ENCODE results near the gene UBE2J2. TPM values are rescaled to one million over a fixed set of nuclear protein-coding genes. Genes with fewer than 3 reads are reported as not detected.

The UBE2J2 gene
- total RNA-seq, 1 donor from 2014 or later, result 52.0 TPM

DNA sequence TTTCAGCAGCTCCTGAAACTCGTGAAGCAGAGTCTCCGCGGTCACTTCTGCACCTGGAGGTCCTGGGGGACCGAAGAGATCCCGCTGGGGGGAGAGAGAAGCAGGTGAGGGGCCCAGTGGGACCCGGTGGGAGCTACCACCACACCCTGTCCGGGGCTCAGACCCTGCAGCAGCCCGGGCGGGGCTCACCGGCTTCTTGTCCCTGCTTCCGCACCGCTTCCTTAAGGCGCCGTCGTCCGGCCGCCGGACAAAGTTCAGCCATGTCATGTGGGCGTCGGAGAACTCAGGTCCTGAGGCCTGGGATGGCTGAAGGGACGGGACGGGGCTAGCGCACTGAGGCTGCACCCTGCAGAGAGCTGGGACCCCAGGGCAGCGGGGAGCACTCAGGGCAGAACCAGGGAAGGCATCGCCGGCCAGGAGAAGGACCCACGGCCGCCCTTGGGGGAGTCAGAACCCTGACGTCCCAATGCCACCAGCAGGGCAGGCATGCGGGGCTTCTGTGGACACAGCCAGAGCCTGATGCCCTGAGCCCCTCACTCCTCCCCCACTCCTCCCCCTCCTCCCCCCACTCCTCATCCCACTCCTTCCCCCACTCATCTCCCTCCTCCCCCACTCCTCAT lies 29.4 kb downstream of the UBE2J2 start:
- H3K4me3 Mint-ChIP-seq (ENCODE audit: unreplicated experiment), result no peak overlapping the region
- TF ChIP-seq, protein P1, sequence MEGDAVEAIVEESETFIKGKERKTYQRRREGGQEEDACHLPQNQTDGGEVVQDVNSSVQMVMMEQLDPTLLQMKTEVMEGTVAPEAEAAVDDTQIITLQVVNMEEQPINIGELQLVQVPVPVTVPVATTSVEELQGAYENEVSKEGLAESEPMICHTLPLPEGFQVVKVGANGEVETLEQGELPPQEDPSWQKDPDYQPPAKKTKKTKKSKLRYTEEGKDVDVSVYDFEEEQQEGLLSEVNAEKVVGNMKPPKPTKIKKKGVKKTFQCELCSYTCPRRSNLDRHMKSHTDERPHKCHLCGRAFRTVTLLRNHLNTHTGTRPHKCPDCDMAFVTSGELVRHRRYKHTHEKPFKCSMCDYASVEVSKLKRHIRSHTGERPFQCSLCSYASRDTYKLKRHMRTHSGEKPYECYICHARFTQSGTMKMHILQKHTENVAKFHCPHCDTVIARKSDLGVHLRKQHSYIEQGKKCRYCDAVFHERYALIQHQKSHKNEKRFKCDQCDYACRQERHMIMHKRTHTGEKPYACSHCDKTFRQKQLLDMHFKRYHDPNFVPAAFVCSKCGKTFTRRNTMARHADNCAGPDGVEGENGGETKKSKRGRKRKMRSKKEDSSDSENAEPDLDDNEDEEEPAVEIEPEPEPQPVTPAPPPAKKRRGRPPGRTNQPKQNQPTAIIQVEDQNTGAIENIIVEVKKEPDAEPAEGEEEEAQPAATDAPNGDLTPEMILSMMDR (IDR thresholded peaks at IDR 0.05), result no peak
- peaks cover 3% of the 10 kb centered on the region for H3K4me1 Mint-ChIP-seq (ENCODE audit: low read depth)
- H3K27me3 Mint-ChIP-seq (ENCODE audit: low read depth), result no peaks in the 10 kb centered on the region
- no peaks in the 10 kb centered on the region for H3K36me3 Mint-ChIP-seq (ENCODE audit: low read depth)
- H3K9me3 Mint-ChIP-seq (ENCODE audit: low read depth), result no peaks in the 10 kb centered on the region
- DNase-seq (ENCODE audit: low spot score), result no peak
- no peak overlapping the region for H3K27ac Mint-ChIP-seq (ENCODE audit: unreplicated experiment)

DNA sequence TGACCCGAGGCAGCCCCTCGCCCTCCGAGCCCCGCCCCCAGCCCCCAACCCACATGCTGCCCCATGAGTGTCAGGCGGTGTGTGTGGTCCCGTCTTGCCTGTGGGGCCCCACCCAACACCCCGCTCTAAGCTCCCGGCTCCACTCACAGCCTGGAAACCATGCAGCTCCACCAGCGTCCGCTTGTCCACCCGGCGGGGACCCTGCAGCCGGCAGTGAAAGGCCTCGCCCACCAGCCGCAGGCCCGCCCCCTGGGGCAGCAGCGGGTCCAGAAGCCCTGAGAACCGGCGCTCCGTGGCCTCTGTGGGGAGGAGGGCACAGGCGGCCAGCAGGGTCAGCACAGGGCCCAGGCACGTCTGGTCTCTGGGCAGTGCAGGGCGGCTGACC lies 29.9 kb downstream of the UBE2J2 start:
- Mint-ChIP-seq H3K27me3 (ENCODE audit: low read depth) (no peaks in the 10 kb centered on the region), H3K4me3 (ENCODE audit: unreplicated experiment) (no peak overlapping the region), H3K27ac (ENCODE audit: unreplicated experiment) (no peak overlapping the region), H3K36me3 (ENCODE audit: low read depth) (no peaks in the 10 kb centered on the region), H3K4me1 (ENCODE audit: low read depth) (peaks cover 3% of the 10 kb centered on the region), H3K9me3 (ENCODE audit: low read depth) (no peaks in the 10 kb centered on the region)
- DNase-seq (ENCODE audit: low spot score), result no peak
- TF ChIP-seq, protein P1 (IDR thresholded peaks at IDR 0.05), result no peak

DNA sequence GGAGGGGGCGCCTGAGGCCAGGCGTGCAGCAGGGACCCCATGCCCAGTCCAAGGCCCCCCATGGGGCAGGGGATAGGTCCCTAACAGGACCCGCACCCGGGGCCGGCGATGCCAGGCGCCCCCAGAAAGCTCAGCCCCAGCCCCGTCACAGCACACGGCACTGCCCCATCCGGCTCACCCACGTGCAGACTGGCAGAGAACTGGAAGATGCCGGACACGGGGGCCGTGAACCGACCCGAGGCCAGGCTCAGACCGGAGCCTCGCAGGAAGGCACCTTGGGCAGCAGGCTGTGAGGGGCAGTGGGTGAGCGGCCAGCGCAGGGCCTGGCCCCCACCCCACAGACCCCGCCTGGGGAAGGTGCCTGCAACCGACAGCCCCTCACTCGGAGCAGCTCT lies 30.4 kb downstream of the UBE2J2 start:
- no peaks in the 10 kb centered on the region for H3K36me3 Mint-ChIP-seq (ENCODE audit: low read depth)
- no peak for DNase-seq (ENCODE audit: low spot score)
- H3K9me3 Mint-ChIP-seq (ENCODE audit: low read depth), result no peaks in the 10 kb centered on the region
- peaks cover 3% of the 10 kb centered on the region for H3K4me1 Mint-ChIP-seq (ENCODE audit: low read depth)
- TF ChIP-seq, protein P1 (IDR thresholded peaks at IDR 0.05), result no peak
- no peak overlapping the region for H3K4me3 Mint-ChIP-seq (ENCODE audit: unreplicated experiment)
- H3K27ac Mint-ChIP-seq (ENCODE audit: unreplicated experiment), result no peak overlapping the region
- H3K27me3 Mint-ChIP-seq (ENCODE audit: low read depth), result no peaks in the 10 kb centered on the region

DNA sequence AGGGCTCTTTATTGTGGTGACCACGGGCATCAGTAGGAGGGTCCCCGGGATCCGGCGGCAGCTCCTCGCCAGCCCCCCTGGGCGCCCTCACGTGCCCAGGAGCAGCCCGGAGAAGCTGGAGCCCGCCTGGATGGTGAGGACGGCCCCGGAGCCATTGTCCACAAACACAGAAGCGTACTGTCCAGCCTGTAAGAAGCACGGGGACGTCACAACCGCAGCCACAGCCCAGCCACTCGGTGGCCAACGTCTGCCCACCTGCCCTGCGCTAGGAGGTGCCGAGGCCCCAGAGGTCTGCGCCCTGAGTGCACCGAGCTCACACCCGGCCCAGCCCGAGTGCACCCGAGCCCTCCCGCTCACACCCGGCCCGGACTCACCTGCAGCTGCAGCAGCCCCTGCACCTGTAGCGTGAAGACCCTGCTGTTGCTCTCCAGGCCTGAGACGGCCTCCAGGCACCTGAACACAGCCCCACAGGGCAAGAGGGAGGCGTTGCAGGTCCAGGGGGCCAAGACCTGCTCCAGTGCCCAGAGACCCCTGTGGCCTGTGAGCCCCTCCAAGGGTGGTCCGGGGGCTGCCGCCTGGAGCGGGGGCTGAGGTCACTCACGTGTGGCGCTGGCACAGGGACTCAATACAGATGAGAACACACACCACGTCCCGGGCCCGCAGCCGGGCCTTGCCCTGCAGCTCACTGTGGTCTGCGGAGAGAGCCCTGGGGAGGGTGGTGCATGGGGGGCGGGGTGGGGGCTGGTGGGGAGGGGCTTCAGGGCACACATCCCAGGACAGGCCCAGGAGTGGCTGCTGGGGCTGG lies 31.0 kb downstream of the UBE2J2 start:
- DNase-seq (ENCODE audit: low spot score), result no peak
- TF ChIP-seq, protein P1 (IDR thresholded peaks at IDR 0.05), result no peak
- H3K4me1 Mint-ChIP-seq (ENCODE audit: low read depth), result peaks cover 4% of the 10 kb centered on the region
- no peaks in the 10 kb centered on the region for H3K9me3 Mint-ChIP-seq (ENCODE audit: low read depth)
- no peaks in the 10 kb centered on the region for H3K27me3 Mint-ChIP-seq (ENCODE audit: low read depth)
- no peak overlapping the region for H3K27ac Mint-ChIP-seq (ENCODE audit: unreplicated experiment)
- no peak overlapping the region for H3K4me3 Mint-ChIP-seq (ENCODE audit: unreplicated experiment)
- H3K36me3 Mint-ChIP-seq (ENCODE audit: low read depth), result no peaks in the 10 kb centered on the region

DNA sequence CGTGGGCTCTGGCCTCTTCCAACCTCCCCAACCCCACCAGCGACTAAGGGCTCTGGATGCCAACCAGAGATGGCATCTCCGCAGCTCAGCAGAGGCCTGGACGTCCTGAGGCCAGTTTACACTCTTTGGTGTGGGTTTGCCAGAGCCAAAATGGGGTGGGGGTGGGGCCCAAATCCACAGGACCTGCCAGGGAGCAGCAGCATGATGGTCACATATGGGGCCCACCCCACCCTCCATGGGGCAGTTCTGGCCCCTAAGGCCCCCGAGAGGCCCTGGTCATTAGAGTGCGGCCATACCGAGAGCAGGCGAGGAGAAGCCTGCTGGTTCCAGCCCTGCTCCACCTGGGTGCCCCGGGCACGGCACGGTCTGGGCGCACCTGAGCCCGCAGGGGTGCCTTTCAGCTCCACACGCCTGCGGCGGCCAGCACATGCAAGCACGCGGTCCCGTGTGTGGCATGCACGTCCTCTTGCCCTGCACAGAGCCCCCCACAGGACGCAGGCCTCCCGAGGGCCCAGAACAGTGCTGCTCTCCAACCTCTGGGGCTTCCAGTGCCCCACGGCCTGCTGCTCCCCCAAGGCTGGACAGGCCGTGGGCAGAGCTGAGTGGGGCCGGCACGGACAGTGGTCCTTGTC lies 31.9 kb downstream of the UBE2J2 start:
- Mint-ChIP-seq H3K4me1 (ENCODE audit: low read depth) (peaks cover 8% of the 10 kb centered on the region), H3K27ac (ENCODE audit: unreplicated experiment) (no peak overlapping the region), H3K4me3 (ENCODE audit: unreplicated experiment) (no peak overlapping the region), H3K36me3 (ENCODE audit: low read depth) (no peaks in the 10 kb centered on the region), H3K9me3 (ENCODE audit: low read depth) (no peaks in the 10 kb centered on the region), H3K27me3 (ENCODE audit: low read depth) (no peaks in the 10 kb centered on the region)
- TF ChIP-seq, protein P1 (IDR thresholded peaks at IDR 0.05), result no peak
- no peak for DNase-seq (ENCODE audit: low spot score)

Data from chondrocyte (in vitro differentiated cells).